ENCODE data around the gene CREB1.

The CREB1 gene

GRCh38 chr2:207594264-207594663 is 64.5 kb downstream of the CREB1 start:
- H3K4me1 Mint-ChIP-seq = no peaks in the 10 kb centered on the region
- TF ChIP-seq CTCF (IDR thresholded peaks at IDR 0.05; ENCODE audit: unreplicated experiment in 3 of 3) = no peak
- peaks cover 83% of the 10 kb centered on the region for H3K36me3 Mint-ChIP-seq (ENCODE audit: low read depth)
- H3K27me3 Mint-ChIP-seq (ENCODE audit: low read depth) = no peaks in the 10 kb centered on the region
- no peak overlapping the region for H3K27ac Mint-ChIP-seq
- peaks cover 27% of the 10 kb centered on the region for H3K9me3 Mint-ChIP-seq
- no peak overlapping the region for H3K4me3 Mint-ChIP-seq

- H3K9me3 Mint-ChIP-seq = peaks cover 24% of the 10 kb centered on the region
- H3K36me3 Mint-ChIP-seq (ENCODE audit: low read depth) = peaks cover 83% of the 10 kb centered on the region
- no peaks in the 10 kb centered on the region for H3K4me1 Mint-ChIP-seq
- no peak overlapping the region for H3K27ac Mint-ChIP-seq
- H3K4me3 Mint-ChIP-seq = no peak overlapping the region
- TF ChIP-seq CTCF (IDR thresholded peaks at IDR 0.05; ENCODE audit: unreplicated experiment in 3 of 3) = no peak
- H3K27me3 Mint-ChIP-seq (ENCODE audit: low read depth) = no peaks in the 10 kb centered on the region
Measured at GRCh38 chr2:207594731-207595130, 65.0 kb downstream of the CREB1 start.

GRCh38 chr2:207599636-207600035 is 69.9 kb downstream of the CREB1 start:
- H3K36me3 Mint-ChIP-seq (ENCODE audit: low read depth) = peaks cover 55% of the 10 kb centered on the region
- H3K4me3 Mint-ChIP-seq = no peak overlapping the region
- no peaks in the 10 kb centered on the region for H3K27me3 Mint-ChIP-seq (ENCODE audit: low read depth)
- no peak for TF ChIP-seq CTCF (IDR thresholded peaks at IDR 0.05; ENCODE audit: unreplicated experiment in 3 of 3)
- no peaks in the 10 kb centered on the region for H3K9me3 Mint-ChIP-seq
- no peak overlapping the region for H3K27ac Mint-ChIP-seq
- H3K4me1 Mint-ChIP-seq = peaks cover 5% of the 10 kb centered on the region

- Mint-ChIP-seq H3K9me3 (no peaks in the 10 kb centered on the region), H3K4me3 (no peak overlapping the region), H3K27ac (no peak overlapping the region), H3K27me3 (ENCODE audit: low read depth) (no peaks in the 10 kb centered on the region), H3K36me3 (ENCODE audit: low read depth) (peaks cover 52% of the 10 kb centered on the region), H3K4me1 (peaks cover 5% of the 10 kb centered on the region)
- no peak for TF ChIP-seq CTCF (IDR thresholded peaks at IDR 0.05; ENCODE audit: unreplicated experiment in 3 of 3)
Measured at GRCh38 chr2:207600231-207600630, 70.5 kb downstream of the CREB1 start.

GRCh38 chr2:207601774-207602173 is 72.0 kb downstream of the CREB1 start:
- Mint-ChIP-seq H3K9me3 (no peaks in the 10 kb centered on the region), H3K27me3 (ENCODE audit: low read depth) (no peaks in the 10 kb centered on the region), H3K27ac (no peak overlapping the region), H3K36me3 (ENCODE audit: low read depth) (peaks cover 44% of the 10 kb centered on the region), H3K4me1 (peaks cover 5% of the 10 kb centered on the region), H3K4me3 (no peak overlapping the region)
- TF ChIP-seq CTCF (IDR thresholded peaks at IDR 0.05; ENCODE audit: unreplicated experiment in 3 of 3) = no peak

GRCh38 chr2:207603486-207603885 is 73.7 kb downstream of the CREB1 start:
- Mint-ChIP-seq H3K27ac (peak overlapping the region in 1 of 3 experiments; percentile 12), H3K4me3 (no peak overlapping the region), H3K9me3 (no peaks in the 10 kb centered on the region), H3K27me3 (ENCODE audit: low read depth) (no peaks in the 10 kb centered on the region), H3K36me3 (ENCODE audit: low read depth) (peaks cover 42% of the 10 kb centered on the region), H3K4me1 (peaks cover 5% of the 10 kb centered on the region)
- TF ChIP-seq CTCF (IDR thresholded peaks at IDR 0.05; ENCODE audit: unreplicated experiment in 3 of 3) = no peak
